Osteocyte (in vitro differentiated cells): ENCODE measurements around the gene CAMK1D. TPM values are rescaled to one million over a fixed set of nuclear protein-coding genes. Genes with fewer than 3 reads are reported as not detected.

Source experiments
- DNase-seq: peaks from one replicate; pipeline ENCODE4 v3.0.0; 2021; ENCODE audit warnings: mixed read lengths; ENCODE audit not compliant: unreplicated experiment; ENCODE audit errors: extremely low spot score
- H3K27ac Mint-ChIP-seq: one replicate; pipeline ENCODE4 v1.8.0; 2021; ENCODE audit warnings: mild to moderate bottlenecking, mixed read lengths; ENCODE audit not compliant: unreplicated experiment
- H3K27me3 Mint-ChIP-seq: one replicate; pipeline ENCODE4 v1.8.0; 2021; ENCODE audit warnings: mixed read lengths; ENCODE audit not compliant: unreplicated experiment
- H3K36me3 Mint-ChIP-seq: one replicate; pipeline ENCODE4 v1.8.0; 2021; ENCODE audit warnings: mixed read lengths; ENCODE audit not compliant: unreplicated experiment
- H3K4me1 Mint-ChIP-seq: one replicate; pipeline ENCODE4 v1.8.0; 2021; ENCODE audit warnings: mixed read lengths; ENCODE audit not compliant: unreplicated experiment
- H3K4me3 Mint-ChIP-seq: one replicate; pipeline ENCODE4 v1.8.0; 2021; ENCODE audit warnings: mild to moderate bottlenecking, moderate library complexity, mixed read lengths; ENCODE audit not compliant: unreplicated experiment
- H3K9me3 Mint-ChIP-seq: one replicate; pipeline ENCODE4 v1.8.0; 2021; ENCODE audit warnings: mixed read lengths; ENCODE audit not compliant: unreplicated experiment
- total RNA-seq: library from RNA; stranded (reverse); gene quantifications from 2 replicates; pipeline ENCODE4 v1.2.1, GENCODE V29; 2021
- TF ChIP-seq, protein P1 (sequence below): fragments of 200-600 bp; sonication (generic); IDR thresholded peaks from 2 replicates; pipeline ENCODE4 v1.5.0; 2021; ENCODE audit warnings: antibody characterized with exemption, mild to moderate bottlenecking, moderate library complexity

Gene CAMK1D
- total RNA-seq, 1 donor from 2014 or later = 13.7 TPM

- Mint-ChIP-seq H3K27ac (no peak overlapping the region), H3K4me3 (no peak overlapping the region), H3K27me3 (no peaks in the 10 kb centered on the region), H3K9me3 (no peaks in the 10 kb centered on the region), H3K36me3 (no peaks in the 10 kb centered on the region), H3K4me1 (peaks cover 24% of the 10 kb centered on the region)
- no peak for DNase-seq
- TF ChIP-seq, protein P1, sequence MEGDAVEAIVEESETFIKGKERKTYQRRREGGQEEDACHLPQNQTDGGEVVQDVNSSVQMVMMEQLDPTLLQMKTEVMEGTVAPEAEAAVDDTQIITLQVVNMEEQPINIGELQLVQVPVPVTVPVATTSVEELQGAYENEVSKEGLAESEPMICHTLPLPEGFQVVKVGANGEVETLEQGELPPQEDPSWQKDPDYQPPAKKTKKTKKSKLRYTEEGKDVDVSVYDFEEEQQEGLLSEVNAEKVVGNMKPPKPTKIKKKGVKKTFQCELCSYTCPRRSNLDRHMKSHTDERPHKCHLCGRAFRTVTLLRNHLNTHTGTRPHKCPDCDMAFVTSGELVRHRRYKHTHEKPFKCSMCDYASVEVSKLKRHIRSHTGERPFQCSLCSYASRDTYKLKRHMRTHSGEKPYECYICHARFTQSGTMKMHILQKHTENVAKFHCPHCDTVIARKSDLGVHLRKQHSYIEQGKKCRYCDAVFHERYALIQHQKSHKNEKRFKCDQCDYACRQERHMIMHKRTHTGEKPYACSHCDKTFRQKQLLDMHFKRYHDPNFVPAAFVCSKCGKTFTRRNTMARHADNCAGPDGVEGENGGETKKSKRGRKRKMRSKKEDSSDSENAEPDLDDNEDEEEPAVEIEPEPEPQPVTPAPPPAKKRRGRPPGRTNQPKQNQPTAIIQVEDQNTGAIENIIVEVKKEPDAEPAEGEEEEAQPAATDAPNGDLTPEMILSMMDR = no peak
Observed at GRCh38 chr10:12459340-12459739, 110.0 kb downstream of the CAMK1D start.

DNA sequence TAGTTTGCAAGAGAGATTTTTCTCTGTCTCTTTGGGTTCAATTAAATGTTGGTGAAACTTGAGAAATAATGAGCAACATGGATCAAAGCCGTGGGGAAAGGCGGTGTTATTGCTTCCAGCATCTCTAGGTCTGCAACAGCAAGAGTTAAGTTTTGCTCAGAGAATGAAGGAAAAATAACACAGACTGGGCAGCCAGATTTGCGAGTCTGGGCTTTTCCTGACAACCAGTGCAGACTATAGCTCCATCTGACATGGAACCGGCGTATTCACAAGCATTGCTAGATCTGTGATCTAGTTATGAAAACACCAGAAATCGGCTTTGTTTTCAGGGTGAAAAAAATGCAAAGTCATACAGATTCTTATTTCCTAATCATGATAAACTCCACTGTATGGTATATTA lies 110.4 kb downstream of the CAMK1D start:
- no peaks in the 10 kb centered on the region for H3K9me3 Mint-ChIP-seq
- no peaks in the 10 kb centered on the region for H3K27me3 Mint-ChIP-seq
- TF ChIP-seq, protein P1 = no peak
- DNase-seq = no peak
- no peak overlapping the region for H3K27ac Mint-ChIP-seq
- no peak overlapping the region for H3K4me3 Mint-ChIP-seq
- H3K4me1 Mint-ChIP-seq = peaks cover 24% of the 10 kb centered on the region
- no peaks in the 10 kb centered on the region for H3K36me3 Mint-ChIP-seq

GRCh38 chr10:12463459-12463838 lies 114.1 kb downstream of the CAMK1D start:
- no peaks in the 10 kb centered on the region for H3K36me3 Mint-ChIP-seq
- peaks cover 13% of the 10 kb centered on the region for H3K4me1 Mint-ChIP-seq
- H3K27me3 Mint-ChIP-seq = no peaks in the 10 kb centered on the region
- no peak for DNase-seq
- no peak overlapping the region for H3K4me3 Mint-ChIP-seq
- H3K9me3 Mint-ChIP-seq = no peaks in the 10 kb centered on the region
- TF ChIP-seq, protein P1 = no peak
- no peak overlapping the region for H3K27ac Mint-ChIP-seq

- TF ChIP-seq, protein P1 = no peak
- no peaks in the 10 kb centered on the region for H3K27me3 Mint-ChIP-seq
Observed at GRCh38 chr10:12465385-12466136, 116.2 kb downstream of the CAMK1D start.

DNA sequence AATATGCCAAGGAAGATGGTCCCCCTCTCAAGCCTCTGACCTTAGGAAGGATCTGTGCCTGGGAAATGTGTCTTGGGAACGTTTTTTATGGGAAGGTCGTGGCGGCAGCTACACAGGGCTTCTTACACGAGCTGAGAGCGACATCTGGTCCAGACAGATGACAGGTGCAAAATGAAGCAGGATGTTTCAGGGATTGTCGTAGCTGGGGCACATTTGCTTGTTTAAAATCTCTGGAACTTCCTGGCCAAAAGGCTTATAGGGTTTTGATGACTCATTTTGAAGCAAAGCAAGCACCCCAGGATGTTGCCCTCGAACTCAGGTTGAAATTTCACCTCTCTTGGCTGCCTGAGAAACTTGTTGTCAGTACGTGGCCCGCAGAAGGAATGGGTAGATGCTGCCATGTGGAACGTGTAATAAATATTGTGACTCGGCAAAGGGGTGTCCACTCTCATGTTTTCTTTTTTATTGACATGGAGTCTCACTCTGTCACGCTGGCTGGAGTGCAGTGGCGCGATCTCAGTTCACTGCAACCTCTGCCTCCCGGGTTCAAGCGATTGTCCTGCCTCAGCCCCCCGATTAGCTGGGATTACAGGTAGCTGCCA lies 117.5 kb downstream of the CAMK1D start:
- Mint-ChIP-seq H3K27me3 (no peaks in the 10 kb centered on the region), H3K36me3 (no peaks in the 10 kb centered on the region)

More at GRCh38 chr10:12465385-12466136, 116.2 kb downstream of the CAMK1D start:
- H3K4me1 Mint-ChIP-seq = peaks cover 8% of the 10 kb centered on the region
- no peak for DNase-seq
- no peaks in the 10 kb centered on the region for H3K9me3 Mint-ChIP-seq
- no peaks in the 10 kb centered on the region for H3K36me3 Mint-ChIP-seq
- no peak overlapping the region for H3K4me3 Mint-ChIP-seq
- no peak overlapping the region for H3K27ac Mint-ChIP-seq

More for the DNA sequence above, 117.5 kb downstream of the CAMK1D start:
- Mint-ChIP-seq H3K4me1 (peaks cover 8% of the 10 kb centered on the region), H3K4me3 (peak overlapping the region; percentile 8), H3K9me3 (no peaks in the 10 kb centered on the region), H3K27ac (peak overlapping the region; percentile 61)
- TF ChIP-seq, protein P1 = no peak
- DNase-seq = no peak
